GM12878 (cell line): ENCODE measurements around the gene TCERG1. TPM values are rescaled to one million over a fixed set of nuclear protein-coding genes. Genes with fewer than 3 reads are reported as not detected.

Experiments
- ATAC-seq: fragments of 200-7000 bp; cut with Tn5 transposase; 3 replicates; pipeline ENCODE4 v1.9.1; 2020; ENCODE audit warnings: mild to moderate bottlenecking, moderate library complexity
- BruUV-seq: library from RNA; stranded (reverse); fragments of 400-500 nt; replicated peaks from 2 replicates; lab custom pipeline; 2021; lab: Mats Ljungman, UMichigan
- CTCF ChIA-PET: fragments of 300-600 bp; sonication (Branson Sonifier 250); formaldehyde crosslinking; extraction: SDS; loops from one replicate; lab custom pipeline; 2021; ENCODE audit warnings: inconsistent platforms; lab: Yijun Ruan, JAX
- POLR2A ChIA-PET: fragments of 350-600 bp; formaldehyde crosslinking; extraction: SDS; loops from one replicate; lab custom pipeline; 2021; ENCODE audit warnings: inconsistent platforms; lab: Charles Lee
- RAD21 ChIA-PET: fragments of 300-600 bp; sonication (Branson Sonifier 250); formaldehyde crosslinking; loops from one replicate; lab custom pipeline; 2023; ENCODE audit warnings: antibody characterized with exemption; ENCODE audit not compliant: unreplicated experiment; lab: Charles Lee
- SMC1A ChIA-PET: fragments of 300-600 bp; sonication (Branson Sonifier 250); formaldehyde crosslinking; loops from one replicate; lab custom pipeline; 2023; ENCODE audit not compliant: unreplicated experiment, uncharacterized antibody; lab: Charles Lee
- DNase-seq: peaks from one replicate; pipeline ENCODE4 v3.0.0-alpha.2; 2011; ENCODE audit warnings: low read depth, low spot score
- FAIRE-seq: peaks from 3 replicates; lab custom pipeline; 2011; peaks lifted over from hg19 to GRCh38; lab: Jason Lieb, UNC
- H2AFZ ChIP-seq: 2 replicates; pipeline ENCODE4 v1.6.0; 2011; ENCODE audit warnings: low read depth, low read length, control low read depth; ENCODE audit not compliant: control insufficient read depth
- H3K27ac ChIP-seq: 2 replicates; pipeline ENCODE4 v1.5.1; 2011; ENCODE audit warnings: control low read depth; ENCODE audit not compliant: control insufficient read depth, insufficient read depth
- H3K27me3 ChIP-seq, 2 experiments: replicated peaks in 1 of 2; 2 replicates each; pipeline versions ENCODE4 v1.6.0 to v1.6.1; 2011; ENCODE audit warnings: low read length in 1 of 2; ENCODE audit not compliant: control insufficient read depth in 2 of 2, insufficient read depth in 2 of 2
- H3K36me3 ChIP-seq, 2 experiments: 2 replicates each; pipeline ENCODE4 v1.5.1; 2011; ENCODE audit warnings: low read length in 1 of 2; ENCODE audit not compliant: control insufficient read depth in 2 of 2, insufficient read depth in 2 of 2
- H3K4me1 ChIP-seq: 2 replicates; pipeline ENCODE4 v1.6.1; 2011; ENCODE audit warnings: mild to moderate bottlenecking, low read length, moderate library complexity, mixed read lengths; ENCODE audit not compliant: control insufficient read depth, insufficient read depth
- H3K4me2 ChIP-seq: 2 replicates; pipeline ENCODE4 v1.6.0; 2011; ENCODE audit warnings: control low read depth; ENCODE audit not compliant: control insufficient read depth, insufficient read depth
- H3K4me3 ChIP-seq: fragments of 200-600 bp; sonication (generic); 2 replicates; pipeline ENCODE4 v1.5.1; 2016
- H3K79me2 ChIP-seq: 2 replicates; pipeline ENCODE4 v1.6.0; 2011; ENCODE audit warnings: low read length; ENCODE audit not compliant: control insufficient read depth, insufficient read depth
- H3K9ac ChIP-seq: 2 replicates; pipeline ENCODE4 v1.8.0; 2011; ENCODE audit warnings: low read length, control low read depth, mixed read lengths; ENCODE audit not compliant: control insufficient read depth, insufficient read depth
- H3K9me3 ChIP-seq: replicated peaks from 3 replicates; pipeline ENCODE4 v1.5.1; 2011; ENCODE audit warnings: mild to moderate bottlenecking, low read length; ENCODE audit not compliant: control insufficient read depth, insufficient read depth
- H4K20me1 ChIP-seq: 2 replicates; pipeline ENCODE4 v1.6.0; 2011; ENCODE audit not compliant: control insufficient read depth, insufficient read depth
- ATF2 ChIP-seq: IDR thresholded peaks from 2 replicates; pipeline ENCODE4 v1.6.1; 2012; ENCODE audit warnings: low read length, inconsistent platforms
- ATF3 ChIP-seq: IDR thresholded peaks from 2 replicates; pipeline ENCODE4 v1.6.1; 2011; ENCODE audit warnings: low read depth, mild to moderate bottlenecking, low read length, moderate library complexity, borderline replicate concordance; ENCODE audit errors: extremely low read depth
- FOXK2 ChIP-seq: fragments of 450-650 bp; IDR thresholded peaks from 2 replicates; pipeline ENCODE4 v1.6.1; 2017; ENCODE audit warnings: mild to moderate bottlenecking, moderate library complexity
- HDAC2 ChIP-seq: fragments of 200-600 bp; sonication (generic); IDR thresholded peaks from 2 replicates; pipeline ENCODE4 v1.6.1; 2017
- MEF2B ChIP-seq: fragments of 450-650 bp; IDR thresholded peaks from 2 replicates; pipeline ENCODE4 v1.6.1; 2018; ENCODE audit warnings: mild to moderate bottlenecking, moderate library complexity; ENCODE audit not compliant: partially characterized antibody, poor library complexity, severe bottlenecking
- RB1 ChIP-seq: fragments of 450-650 bp; formaldehyde crosslinking; IDR thresholded peaks from 2 replicates; pipeline ENCODE4 v1.6.1; 2017; ENCODE audit warnings: mild to moderate bottlenecking, borderline replicate concordance
- SMARCA5 ChIP-seq: fragments of 450-650 bp; IDR thresholded peaks from 2 replicates; pipeline ENCODE4 v1.6.1; 2017; ENCODE audit warnings: mild to moderate bottlenecking
- SRF ChIP-seq, 2 experiments: IDR thresholded peaks; 2 replicates each; pipeline ENCODE4 v1.6.1; 2011; ENCODE audit warnings: low read depth in 2 of 2, low read length in 2 of 2, mild to moderate bottlenecking in 1 of 2, moderate library complexity in 1 of 2
- TARDBP ChIP-seq: IDR thresholded peaks from 2 replicates; pipeline ENCODE4 v1.6.1; 2016; ENCODE audit warnings: borderline replicate concordance
- ZNF274 ChIP-seq: IDR thresholded peaks from one replicate; pipeline ENCODE4 v1.8.0; 2011; ENCODE audit not compliant: insufficient read length, insufficient read depth
- ZNF622 ChIP-seq: fragments of 450-650 bp; IDR thresholded peaks from 2 replicates; pipeline ENCODE4 v1.6.1; 2017; ENCODE audit warnings: mild to moderate bottlenecking, inconsistent platforms
- WGBS: methylation state at CpG from one replicate; pipeline ENCODE4 v1.1.6; 2016; ENCODE audit warnings: low lambda C conversion rate; ENCODE audit not compliant: insufficient replicate concordance, insufficient coverage; ENCODE audit errors: missing lambda C conversion rate; 5-methylcytosine and 5-hydroxymethylcytosine counted together
- in situ Hi-C: fragments of 300-500 bp; cut with MboI; formaldehyde crosslinking; loops from 9 replicates; pipeline ENCODE4 v1.14.3; 2018; ENCODE audit warnings: mixed read lengths
- intact Hi-C: fragments of 100-400 bp; cut with micrococcal nuclease; formaldehyde crosslinking; loops from one replicate; pipeline ENCODE4 v1.14.2; 2022; ENCODE audit not compliant: unreplicated experiment
- polyA plus RNA-seq, 11 experiments: library from polyadenylated mRNA; depleted of rRNA in 4 of 11; unstranded in 6 of 11; stranded (reverse) in 5 of 11; fragments of >200 nt; fragmentation: Nextera tagmentation in 4 of 11; fragmentation: Illumina TruSeq in 1 of 11; extraction: Ambion mirVana in 4 of 11; extraction: Trizol in 1 of 11; gene quantifications; 1 replicate in 1 of 11; 2 replicates in 10 of 11; pipeline versions ENCODE4 v1.2.1 to v1.2.3, GENCODE V29; 2011 to 2016; ENCODE audit warnings: inconsistent platforms in 2 of 11, missing spikeins in 2 of 11, low read depth in 1 of 11
- total RNA-seq, 4 experiments: library from RNA; depleted of rRNA in 3 of 4; stranded (reverse); fragments of >200 nt in 3 of 4; fragmentation: Illumina TruSeq in 1 of 4; extraction: Trizol in 1 of 4; gene quantifications; 2 replicates each; pipeline versions ENCODE4 v1.2.1 to v1.2.3, GENCODE V29; 2013 to 2021
- TF ChIP-seq, protein P1 (sequence below): IDR thresholded peaks from 2 replicates; pipeline ENCODE4 v1.6.1; 2012; ENCODE audit warnings: low read depth, low read length, improper control_type of control experiment
- TF ChIP-seq, protein P2 (sequence below), 3 experiments: IDR thresholded peaks in 2 of 3; conservative IDR thresholded peaks in 1 of 3; 2 replicates each; pipeline ENCODE4 v1.5.1; 2011; ENCODE audit warnings: low read depth in 3 of 3, low read length in 3 of 3, mild to moderate bottlenecking in 3 of 3, control low read depth in 2 of 3, moderate library complexity in 2 of 3, inconsistent platforms in 1 of 3, mixed read lengths in 1 of 3; ENCODE audit not compliant: control insufficient read depth in 2 of 3, insufficient read depth in 1 of 3; ENCODE audit errors: extremely low read depth in 1 of 3

The TCERG1 gene
- total and polyA plus RNA-seq, 10 of the 15 experiments (the other 5 are each of a cell fraction or from before 2014, with no cell fraction given): 51.5 to 131 (median 91.6) TPM

GRCh38 chr5:146425023-146425422, 22.1 kb upstream of the TCERG1 start:
- no TSS peak for BruUV-seq

More at GRCh38 chr5:146425023-146425422, 22.1 kb upstream of the TCERG1 start:
- CTCF ChIA-PET: interaction anchor here (0.7 to 1.8 kb wide), 7 partner anchors 8 to 141 kb away, joined by 3 to 6 read pairs (median 4); no protein-coding TSS in a partner anchor
- Histone ChIP-seq H4K20me1 (no peaks in the 10 kb centered on the region), H3K36me3 (no peaks in the 10 kb centered on the region), H3K4me1 (no peaks in the 10 kb centered on the region), H3K9me3 (no peaks in the 10 kb centered on the region), H3K27ac (no peak overlapping the region), H3K4me2 (no peak overlapping the region), H2AFZ (no peak overlapping the region), H3K79me2 (no peaks in the 10 kb centered on the region), H3K9ac (no peak overlapping the region), H3K27me3 (no peaks in the 10 kb centered on the region; a peak in 1 of 4 replicates), H3K4me3 (no peak overlapping the region)
- RAD21 ChIA-PET: no interaction called here
- FAIRE-seq (no peak), DNase-seq (no peak), ATAC-seq (no peak)
- SMC1A ChIA-PET: no interaction called here
- intact Hi-C loops (loop anchor here (5.0 kb wide), 1 partner anchor 728 kb away; no protein-coding TSS in a partner anchor), in situ Hi-C loops (loop anchor here (10.0 to 25.0 kb wide), 2 partner anchors 138 to 740 kb away; no protein-coding TSS in a partner anchor)
- POLR2A ChIA-PET: no interaction called here
- 72% methylated on average over 12 of the region's 12 CpGs for WGBS
- TF ChIP-seq, protein P1, sequence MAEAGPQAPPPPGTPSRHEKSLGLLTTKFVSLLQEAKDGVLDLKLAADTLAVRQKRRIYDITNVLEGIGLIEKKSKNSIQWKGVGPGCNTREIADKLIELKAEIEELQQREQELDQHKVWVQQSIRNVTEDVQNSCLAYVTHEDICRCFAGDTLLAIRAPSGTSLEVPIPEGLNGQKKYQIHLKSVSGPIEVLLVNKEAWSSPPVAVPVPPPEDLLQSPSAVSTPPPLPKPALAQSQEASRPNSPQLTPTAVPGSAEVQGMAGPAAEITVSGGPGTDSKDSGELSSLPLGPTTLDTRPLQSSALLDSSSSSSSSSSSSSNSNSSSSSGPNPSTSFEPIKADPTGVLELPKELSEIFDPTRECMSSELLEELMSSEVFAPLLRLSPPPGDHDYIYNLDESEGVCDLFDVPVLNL: no peak
- TF ChIP-seq RB1: no peak
- TF ChIP-seq HDAC2: no peak
- TF ChIP-seq ZNF622: no peak
- TF ChIP-seq MEF2B: no peak
- TF ChIP-seq SMARCA5: no peak
- TF ChIP-seq, protein P2, sequence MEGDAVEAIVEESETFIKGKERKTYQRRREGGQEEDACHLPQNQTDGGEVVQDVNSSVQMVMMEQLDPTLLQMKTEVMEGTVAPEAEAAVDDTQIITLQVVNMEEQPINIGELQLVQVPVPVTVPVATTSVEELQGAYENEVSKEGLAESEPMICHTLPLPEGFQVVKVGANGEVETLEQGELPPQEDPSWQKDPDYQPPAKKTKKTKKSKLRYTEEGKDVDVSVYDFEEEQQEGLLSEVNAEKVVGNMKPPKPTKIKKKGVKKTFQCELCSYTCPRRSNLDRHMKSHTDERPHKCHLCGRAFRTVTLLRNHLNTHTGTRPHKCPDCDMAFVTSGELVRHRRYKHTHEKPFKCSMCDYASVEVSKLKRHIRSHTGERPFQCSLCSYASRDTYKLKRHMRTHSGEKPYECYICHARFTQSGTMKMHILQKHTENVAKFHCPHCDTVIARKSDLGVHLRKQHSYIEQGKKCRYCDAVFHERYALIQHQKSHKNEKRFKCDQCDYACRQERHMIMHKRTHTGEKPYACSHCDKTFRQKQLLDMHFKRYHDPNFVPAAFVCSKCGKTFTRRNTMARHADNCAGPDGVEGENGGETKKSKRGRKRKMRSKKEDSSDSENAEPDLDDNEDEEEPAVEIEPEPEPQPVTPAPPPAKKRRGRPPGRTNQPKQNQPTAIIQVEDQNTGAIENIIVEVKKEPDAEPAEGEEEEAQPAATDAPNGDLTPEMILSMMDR (IDR thresholded peaks at IDR 0.05 in 2 of 3, conservative IDR thresholded peaks at IDR 0.05 in 1 of 3; ENCODE audit: control insufficient read depth in 2 of 3, extremely low read depth in 1 of 3, insufficient read depth in 1 of 3, low read depth in 3 of 3, low read length in 3 of 3): no peak
- TF ChIP-seq ATF2: no peak
- no peak for TF ChIP-seq SRF (IDR thresholded peaks at IDR 0.05; ENCODE audit: low read depth in 2 of 2, low read length in 2 of 2)
- TF ChIP-seq FOXK2: no peak
- TF ChIP-seq TARDBP: no peak
- no peak for TF ChIP-seq ZNF274
- TF ChIP-seq ATF3: no peak
